ENCODE data around the gene COL6A2.

GRCh38 chr21:46057710-46058241 is 40.1 kb upstream of the COL6A2 start:
- no peak for TF ChIP-seq CTCF (IDR thresholded peaks at IDR 0.05; ENCODE audit: low read depth, low read length, poor library complexity, severe bottlenecking)
- no peak for TF ChIP-seq EZH2phosphoT487 (IDR thresholded peaks at IDR 0.05; ENCODE audit: borderline replicate concordance, low read length)

Data from DOHH2 (cell line).